Transverse colon (tissue), 4 donors: ENCODE measurements around the gene GPC5. TPM values are rescaled to one million over a fixed set of nuclear protein-coding genes. Genes with fewer than 3 reads are reported as not detected.

Experiments used
- DNase-seq: peaks from one replicate; pipeline ENCODE4 v3.0.0-alpha.2; 2019
- H3K27ac ChIP-seq, 4 donors: fragments of 200-600 bp; sonication (generic); 2 replicates each; pipeline ENCODE4 v1.5.1; 2016 to 2018; ENCODE audit warnings: inconsistent platforms in 4 of 4
- H3K27me3 ChIP-seq: fragments of 200-600 bp; sonication (generic); 2 replicates; pipeline ENCODE4 v1.5.1; 2017; ENCODE audit warnings: inconsistent platforms
- H3K36me3 ChIP-seq, 4 donors: fragments of 200-600 bp; sonication (generic); 2 replicates each; pipeline ENCODE4 v1.5.1; 2017 to 2019; ENCODE audit warnings: inconsistent platforms in 4 of 4
- H3K4me1 ChIP-seq, 4 donors: fragments of 200-600 bp; sonication (generic); 2 replicates each; pipeline ENCODE4 v1.5.1; 2017 to 2020; ENCODE audit warnings: inconsistent platforms in 4 of 4
- H3K4me3 ChIP-seq, 4 donors: fragments of 200-600 bp; sonication (generic); 1 replicate in 1 of 4; 2 replicates in 3 of 4; pipeline versions ENCODE4 v1.5.1 to v1.6.1; 2017 to 2019; ENCODE audit warnings: inconsistent platforms in 4 of 4
- H3K9me3 ChIP-seq, 2 donors: fragments of 200-600 bp; sonication (generic); 2 replicates each; pipeline ENCODE4 v1.5.1; 2017 to 2019; ENCODE audit warnings: inconsistent platforms in 2 of 2
- CTCF ChIP-seq, 5 experiments: fragments of 200-600 bp in 3 of 5; fragments of 450-650 bp in 2 of 5; sonication (generic) in 3 of 5; IDR thresholded peaks; 1 replicate in 2 of 5; 2 replicates in 3 of 5; pipeline ENCODE4 v1.5.1; 2016 to 2017; ENCODE audit warnings: antibody characterized with exemption in 5 of 5, inconsistent platforms in 3 of 5, mild to moderate bottlenecking in 2 of 5, moderate library complexity in 1 of 5
- EP300 ChIP-seq: sonication (generic); formaldehyde crosslinking; IDR thresholded peaks from one replicate; pipeline ENCODE4 v1.6.1; 2017; ENCODE audit warnings: antibody characterized with exemption, low read depth
- POLR2A ChIP-seq: fragments of 450-650 bp; IDR thresholded peaks from one replicate; pipeline ENCODE4 v1.6.1; 2016; ENCODE audit warnings: antibody characterized with exemption, mild to moderate bottlenecking, moderate library complexity
- POLR2AphosphoS5 ChIP-seq, 3 donors: sonication (generic); formaldehyde crosslinking; IDR thresholded peaks; one replicate each; pipeline ENCODE4 v1.6.1; 2016; ENCODE audit warnings: antibody characterized with exemption in 3 of 3
- WGBS, 2 donors: methylation state at CpG; one replicate each; pipeline ENCODE4 v1.1.5; 2018; ENCODE audit warnings: low coverage in 1 of 2; 5-methylcytosine and 5-hydroxymethylcytosine counted together
- in situ Hi-C, 4 donors: fragments of 200-750 bp; cut with MboI; loops; one replicate each; pipeline versions ENCODE4 v1.15.0 to v1.15.1; 2017; ENCODE audit warnings: low sequenced_read_pairs in 3 of 4, low pct_ligation_motif_present in 1 of 4, low pct_unique_long_range_greater_than_20kb in 1 of 4
- intact Hi-C: fragments of 100-400 bp; cut with DNase I; formaldehyde crosslinking; loops from one replicate; pipeline ENCODE4 v1.15.1; 2023; ENCODE audit warnings: low total_unique reads
- total RNA-seq, 4 donors: library from RNA; depleted of rRNA; stranded (reverse); fragments of >200 nt; gene quantifications; one replicate each; pipeline ENCODE4 v1.1.0, GENCODE V29; 2016

GPC5 gene
- total RNA-seq, 4 donors from 2014 or later, result 0.48 to 1.4 TPM; not detected in 2

GRCh38 chr13:92547266-92547665, 1148.8 kb downstream of the GPC5 start:
- Histone ChIP-seq H3K9me3 (no peaks in the 10 kb centered on the region), H3K36me3 (no peaks in the 10 kb centered on the region), H3K27ac (no peak overlapping the region), H3K27me3 (no peaks in the 10 kb centered on the region), H3K4me1 (peaks cover 0 to 5% (median 0%) of the 10 kb centered on the region in 4 donors), H3K4me3 (no peak overlapping the region)
- no peak for DNase-seq
- in situ Hi-C loops (no loop called here), intact Hi-C loops (no loop called here)
- WGBS, 2 donors, result 75 to 91% methylated on average over 3 of the region's 3 CpGs
- TF ChIP-seq CTCF (IDR thresholded peaks at IDR 0.05) (no peak), POLR2A (no peak), EP300 (no peak), POLR2AphosphoS5 (IDR thresholded peaks at IDR 0.05) (no peak)

GRCh38 chr13:92549276-92549675, 1150.9 kb downstream of the GPC5 start:
- TF ChIP-seq EP300 (no peak), CTCF (IDR thresholded peaks at IDR 0.05) (no peak)
- intact Hi-C loops, result no loop called here
- in situ Hi-C loops, result no loop called here

GRCh38 chr13:92553470-92554114, 1155.2 kb downstream of the GPC5 start:
- no peaks in the 10 kb centered on the region for H3K27me3 ChIP-seq
- H3K36me3 ChIP-seq, result no peaks in the 10 kb centered on the region
- TF ChIP-seq POLR2AphosphoS5 (IDR thresholded peaks at IDR 0.05) (no peak), POLR2A (no peak), EP300 (no peak), CTCF (IDR thresholded peaks at IDR 0.05) (no peak)
- 91 to 100% methylated on average over 3 of the region's 3 CpGs for WGBS, 2 donors
- intact Hi-C loops, result no loop called here
- no peak overlapping the region for H3K27ac ChIP-seq
- DNase-seq, result no peak
- H3K4me3 ChIP-seq, result no peak overlapping the region
- in situ Hi-C loops, result no loop called here
- H3K9me3 ChIP-seq, result no peaks in the 10 kb centered on the region
- peaks cover 0 to 5% (median 0%) of the 10 kb centered on the region in 4 donors for H3K4me1 ChIP-seq

More at GRCh38 chr13:92549276-92549675, 1150.9 kb downstream of the GPC5 start:
- WGBS, 2 donors, result 42 to 69% methylated on average over 1 of the region's 1 CpG
- Histone ChIP-seq H3K9me3 (no peaks in the 10 kb centered on the region), H3K27me3 (no peaks in the 10 kb centered on the region), H3K36me3 (no peaks in the 10 kb centered on the region), H3K4me1 (peaks cover 0 to 5% (median 0%) of the 10 kb centered on the region in 4 donors), H3K4me3 (no peak overlapping the region), H3K27ac (no peak overlapping the region)
- DNase-seq, result no peak

- intact Hi-C loops, result no loop called here
- 69 to 75% methylated on average over 5 of the region's 5 CpGs for WGBS, 2 donors
- no peak for DNase-seq
Observed at GRCh38 chr13:92560883-92561282, 1162.5 kb downstream of the GPC5 start.

More at GRCh38 chr13:92560883-92561282, 1162.5 kb downstream of the GPC5 start:
- in situ Hi-C loops, result no loop called here
- H3K36me3 ChIP-seq, result no peaks in the 10 kb centered on the region
- no peak overlapping the region for H3K27ac ChIP-seq
- H3K4me1 ChIP-seq, result no peaks in the 10 kb centered on the region
- TF ChIP-seq POLR2AphosphoS5 (IDR thresholded peaks at IDR 0.05) (no peak), POLR2A (no peak), CTCF (IDR thresholded peaks at IDR 0.05) (no peak), EP300 (no peak)
- H3K9me3 ChIP-seq, result no peaks in the 10 kb centered on the region
- no peak overlapping the region for H3K4me3 ChIP-seq
- no peaks in the 10 kb centered on the region for H3K27me3 ChIP-seq
